GM19025 (cell line): Measurements from ENCODE around the gene PCCA.
"Not testable (repeated sequence)": the region's sequence is repeated elsewhere in the genome, so short reads cannot be mapped to it uniquely, and the experiment has no call there.

ENCODE experiments used
- ATAC-seq: cut with Tn5 transposase; IDR thresholded peaks from one replicate; pipeline ENCODE4 v1.9.1; 2021; ENCODE audit warnings: mild to moderate bottlenecking, low read depth, moderate library complexity; ENCODE audit not compliant: unreplicated experiment

The PCCA gene

DNA sequence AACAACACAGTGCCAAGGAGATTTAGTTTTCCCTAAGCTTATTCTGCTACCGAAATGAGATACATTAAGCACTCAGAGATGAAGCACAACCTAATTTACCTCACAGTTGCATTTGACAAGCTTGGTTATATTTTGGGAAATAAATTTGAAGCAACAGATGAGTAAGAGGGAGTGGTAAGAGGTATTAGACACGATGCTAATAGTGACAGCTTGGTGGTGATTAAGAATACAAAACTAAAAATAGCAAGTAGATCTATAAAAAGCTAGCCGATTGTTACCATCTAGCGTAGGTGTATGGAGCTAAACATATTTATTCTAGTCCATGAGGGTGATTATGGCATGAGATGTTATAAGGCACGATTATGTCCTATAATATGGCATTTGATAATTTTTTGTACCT lies 208.5 kb downstream of the PCCA start:
- no peak for ATAC-seq

DNA sequence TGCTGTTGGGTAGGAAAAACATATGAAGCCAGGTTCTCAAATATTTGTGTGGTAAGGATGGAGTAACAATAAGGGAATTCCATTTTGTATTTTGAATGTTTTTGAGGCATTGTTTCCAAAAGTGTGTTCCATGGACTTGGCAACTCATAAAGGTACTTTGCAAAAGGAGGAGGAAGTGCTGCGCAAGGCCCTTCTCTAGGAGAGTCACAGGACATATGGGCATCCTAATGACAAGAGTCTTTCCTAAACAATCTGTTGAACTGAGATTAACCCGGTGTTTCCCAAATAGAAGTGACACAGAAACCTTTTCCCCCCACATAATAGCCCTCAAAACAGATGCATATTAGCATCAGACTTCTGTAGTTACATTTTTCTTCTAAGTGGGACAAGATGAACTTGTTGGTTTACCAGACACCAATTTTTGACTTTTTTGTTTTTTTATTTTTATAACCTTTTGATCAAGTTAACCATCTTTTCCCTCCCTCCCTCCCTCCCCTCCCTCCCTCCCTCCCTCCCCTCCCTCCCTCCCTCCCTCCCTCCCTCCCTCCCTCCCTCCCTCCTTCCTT lies 209.3 kb downstream of the PCCA start:
- ATAC-seq, result no peak

DNA sequence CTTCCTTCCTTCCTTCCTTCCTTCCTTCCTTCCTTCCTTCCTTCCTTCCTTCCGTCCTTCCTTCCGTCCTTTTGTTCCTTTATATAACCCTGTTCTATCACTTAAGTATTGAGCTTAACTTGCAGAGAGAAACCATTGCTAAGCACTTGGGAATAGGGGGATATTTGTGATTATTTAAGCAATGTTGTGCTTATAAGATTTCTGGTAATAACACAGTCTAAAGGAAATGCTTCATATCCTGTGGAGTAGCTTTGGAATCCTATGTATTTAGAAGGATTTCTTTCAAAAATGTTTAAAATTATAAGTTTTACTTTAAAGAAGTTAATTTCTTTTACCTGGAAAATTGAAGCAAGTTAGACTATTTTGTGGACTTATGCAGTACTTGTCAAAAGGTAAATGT lies 209.8 kb downstream of the PCCA start:
- no peak for ATAC-seq

DNA sequence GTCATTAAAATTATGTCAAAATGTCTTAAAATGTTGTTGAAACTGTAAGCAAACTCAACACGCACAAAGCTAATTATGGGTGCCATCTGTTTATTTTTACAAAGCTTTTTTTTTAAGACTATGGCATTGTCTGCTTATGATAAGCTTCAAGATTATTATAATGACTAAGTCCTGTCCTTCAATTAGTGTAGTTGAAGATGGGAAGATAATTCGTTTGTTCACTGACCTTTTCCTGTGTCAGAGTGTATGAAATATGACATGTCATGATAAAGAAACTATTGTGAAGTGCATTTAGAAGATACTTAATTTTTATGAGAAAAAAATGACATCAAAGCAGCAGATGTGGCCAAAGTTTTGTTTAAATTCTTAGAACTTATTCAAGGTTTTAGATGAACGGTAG lies 211.3 kb downstream of the PCCA start:
- no peak for ATAC-seq

DNA sequence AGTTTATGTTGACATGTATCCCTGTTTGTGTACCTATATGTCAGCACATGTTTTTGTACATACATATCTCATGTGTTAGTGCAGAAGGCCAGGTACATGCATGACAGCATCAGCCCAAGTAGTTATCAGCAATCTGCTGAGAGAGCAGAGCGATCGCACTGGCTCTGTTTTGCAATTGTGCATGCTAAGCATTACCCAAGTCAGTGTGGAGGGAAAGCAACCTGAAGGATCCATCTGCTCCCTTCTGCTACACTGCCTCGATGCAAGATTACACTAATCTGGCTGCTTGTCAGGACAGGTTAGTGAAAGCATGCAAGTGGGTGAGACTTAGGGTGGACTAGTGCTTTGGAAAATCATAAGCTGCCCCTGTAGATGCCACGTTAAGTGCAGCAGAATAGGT lies 211.8 kb downstream of the PCCA start:
- ATAC-seq, result no peak

DNA sequence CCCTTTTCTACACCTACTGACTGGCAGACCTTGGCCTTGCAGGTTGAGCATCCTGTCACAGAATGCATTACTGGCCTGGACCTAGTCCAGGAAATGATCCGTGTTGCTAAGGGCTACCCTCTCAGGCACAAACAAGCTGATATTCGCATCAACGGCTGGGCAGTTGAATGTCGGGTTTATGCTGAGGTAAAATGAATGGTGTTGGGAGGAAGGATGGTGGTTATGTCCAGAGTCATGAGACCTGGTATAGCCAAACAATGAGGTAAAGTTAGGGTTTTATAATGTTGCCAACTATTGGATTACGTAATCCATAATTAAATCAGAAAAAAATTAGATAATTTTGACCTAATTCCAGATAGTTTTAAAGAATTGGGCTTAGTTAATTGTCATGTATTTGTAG lies 212.5 kb downstream of the PCCA start:
- ATAC-seq, result no peak

DNA sequence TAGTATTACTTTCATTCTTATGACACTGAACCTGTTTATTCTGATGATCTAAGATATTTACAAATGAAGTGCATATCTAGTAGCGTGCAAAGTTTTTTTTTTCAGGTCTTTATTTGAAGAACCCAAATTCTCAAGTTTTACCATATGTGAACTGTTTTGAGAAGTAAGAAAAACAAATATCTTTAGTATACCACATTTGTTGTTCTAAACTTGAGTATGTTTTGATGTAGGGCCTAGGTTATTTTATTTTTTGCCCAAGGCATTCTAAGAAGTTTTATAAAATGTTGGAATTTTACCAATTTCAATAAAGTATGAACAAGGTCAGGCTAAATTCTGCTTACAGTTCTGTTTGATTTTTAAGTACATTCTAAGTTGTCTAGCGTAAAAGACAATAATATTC lies 213.5 kb downstream of the PCCA start:
- no peak for ATAC-seq

DNA sequence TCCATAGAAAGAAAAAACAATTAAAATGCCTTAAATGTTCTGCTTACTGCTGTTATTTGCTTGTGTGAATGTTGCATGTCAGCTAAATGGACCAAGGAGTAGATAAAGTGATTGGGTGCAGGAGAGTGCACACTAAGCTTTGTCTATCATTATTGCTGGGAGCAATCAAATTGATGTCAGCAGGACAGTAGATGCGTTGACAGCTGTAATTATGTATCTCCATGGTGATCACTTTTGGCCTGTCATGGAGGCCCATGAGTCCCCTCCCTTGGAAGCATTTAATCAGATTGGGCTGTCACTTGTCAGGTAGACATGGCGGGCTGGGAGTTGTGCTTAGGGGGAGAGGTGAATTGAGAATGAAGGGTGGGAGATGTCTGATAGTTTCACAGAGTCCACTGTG lies 215.3 kb downstream of the PCCA start:
- ATAC-seq, result no peak

DNA sequence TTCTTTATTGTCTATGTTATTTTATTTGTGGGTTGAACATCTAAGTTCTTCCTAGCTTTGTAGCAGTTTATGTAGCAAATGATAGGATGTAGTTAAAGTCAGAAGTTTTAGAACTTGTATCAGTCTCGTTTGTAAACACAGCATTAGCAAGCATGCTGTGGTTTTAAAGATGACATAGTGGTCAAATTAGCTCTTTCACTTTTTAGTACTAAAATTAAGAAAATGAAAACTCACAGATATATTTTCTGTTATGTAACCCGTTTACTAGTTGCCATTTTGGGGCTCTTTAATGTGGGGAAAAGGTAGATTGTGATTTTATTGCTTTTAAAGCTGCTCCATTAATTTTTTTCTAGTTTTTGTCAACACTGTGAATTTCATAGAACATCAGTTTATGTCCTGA lies 216.5 kb downstream of the PCCA start:
- ATAC-seq, result no peak

DNA sequence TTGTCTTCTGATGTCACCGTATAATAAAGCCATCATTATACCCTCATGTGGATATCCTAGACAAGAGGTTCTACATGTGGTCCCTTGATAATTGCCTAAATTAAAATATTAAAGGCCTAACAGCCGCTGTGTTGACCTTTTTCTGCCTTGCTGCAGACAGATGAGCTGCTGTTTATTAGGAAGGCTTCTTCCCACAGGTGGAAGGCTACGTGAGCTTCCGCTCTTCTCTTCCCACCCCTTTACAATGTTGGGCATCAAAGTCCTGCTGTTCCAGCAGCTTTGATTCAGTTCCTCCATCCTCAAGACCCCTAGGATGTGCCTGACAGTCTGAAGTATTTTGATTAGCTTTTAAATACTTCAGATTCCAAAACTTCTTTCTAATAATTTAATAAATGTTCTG lies 217.1 kb downstream of the PCCA start:
- ATAC-seq, result no peak

DNA sequence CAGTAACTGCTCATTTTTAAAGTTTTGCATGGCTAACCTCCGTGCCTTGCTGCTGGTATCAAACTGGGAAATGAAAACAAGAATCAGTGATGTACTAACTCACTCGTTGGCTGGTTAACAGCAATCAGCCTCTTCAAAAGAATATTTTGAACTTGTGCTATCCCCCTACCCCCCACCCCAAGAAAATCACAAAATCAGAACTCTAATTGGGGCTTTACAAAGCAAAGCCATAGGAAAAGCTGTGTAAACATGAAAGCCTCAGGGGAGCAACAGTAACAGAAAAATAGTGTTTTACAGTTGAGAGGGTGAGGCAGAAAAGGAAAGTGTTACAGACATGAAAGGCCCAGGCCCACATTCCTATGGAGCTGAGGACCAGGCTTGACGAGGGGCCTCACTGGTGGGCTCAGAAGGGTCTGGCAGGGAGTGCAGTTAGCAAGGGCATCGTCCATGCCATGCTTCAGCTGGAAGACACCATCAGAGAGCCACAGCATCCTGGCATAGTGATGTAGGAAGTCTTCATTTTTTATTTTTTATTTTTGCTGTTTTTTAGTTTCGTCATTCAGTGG lies 217.6 kb downstream of the PCCA start:
- ATAC-seq, result no peak

DNA sequence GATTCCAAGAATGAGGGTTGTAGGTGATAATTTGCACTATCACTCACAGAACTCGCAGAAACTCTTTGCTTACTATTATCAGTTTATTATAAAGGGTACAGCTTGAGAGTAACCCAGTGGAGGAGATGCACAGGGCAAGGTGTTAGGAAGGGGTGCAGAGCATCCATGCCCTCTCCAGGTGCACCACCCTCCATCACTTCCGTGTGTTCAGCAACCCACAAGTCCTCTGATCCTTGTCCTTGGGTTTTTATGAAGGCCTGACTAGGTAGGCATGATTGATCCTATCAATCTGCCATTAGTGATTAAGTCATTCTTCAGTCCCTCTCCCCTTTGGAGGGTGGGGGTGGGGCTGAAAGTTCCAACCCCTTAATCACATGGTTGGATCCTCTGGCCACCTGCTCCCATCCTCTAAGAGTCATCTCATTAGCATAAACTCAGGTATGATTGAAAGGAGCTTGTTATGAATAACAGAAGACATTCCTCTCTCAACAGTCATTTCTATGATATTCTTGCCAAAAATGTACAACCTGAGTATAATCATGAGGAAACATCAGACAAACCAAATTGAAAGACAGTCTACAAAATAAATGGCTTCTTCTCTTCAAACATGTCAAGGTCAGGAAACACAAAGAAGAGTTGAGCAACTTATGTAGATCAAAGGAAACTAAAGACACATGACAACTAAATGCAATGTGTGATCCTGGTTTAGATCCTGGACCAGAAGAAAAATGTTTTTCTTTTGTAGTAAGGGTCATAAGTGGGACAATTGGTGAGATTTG lies 225.4 kb downstream of the PCCA start:
- no peak for ATAC-seq

DNA sequence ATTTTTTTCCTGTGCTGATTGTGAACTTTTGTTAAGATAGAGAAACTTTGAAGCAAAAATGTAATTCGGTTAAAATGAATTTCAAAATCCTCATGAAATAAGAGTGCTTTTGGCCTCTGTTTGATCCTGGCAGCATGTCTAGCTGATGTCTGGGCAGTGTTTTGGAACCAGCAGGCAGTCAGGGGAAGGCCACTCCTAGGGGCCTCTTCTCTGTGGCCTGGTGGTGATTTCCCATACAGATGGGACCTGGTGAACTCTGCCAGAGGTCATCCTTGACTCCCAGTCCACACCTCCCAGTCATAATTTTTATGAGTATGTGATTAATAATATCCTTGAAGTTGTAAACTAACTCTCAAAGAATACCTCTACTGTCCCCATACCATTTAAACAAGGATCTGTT lies 226.6 kb downstream of the PCCA start:
- ATAC-seq, result no peak

DNA sequence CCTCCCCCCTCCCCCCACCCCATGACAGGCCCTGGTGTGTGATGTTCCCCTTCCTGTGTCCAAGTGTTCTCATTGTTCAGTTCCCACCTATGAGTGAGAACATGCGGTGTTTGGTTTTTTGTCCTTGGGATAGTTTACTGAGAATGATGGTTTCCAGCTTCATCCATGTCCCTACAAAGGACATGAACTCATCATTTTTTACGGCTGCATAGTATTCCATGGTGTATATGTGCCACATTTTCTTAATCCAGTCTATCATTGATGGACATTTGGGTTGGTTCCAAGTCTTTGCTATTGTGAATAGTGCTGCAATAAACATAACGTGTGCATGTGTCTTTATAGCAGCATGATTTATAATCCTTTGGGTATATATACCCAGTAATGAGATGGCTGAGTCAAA lies 229.6 kb downstream of the PCCA start:
- not testable (repeated sequence) for ATAC-seq

DNA sequence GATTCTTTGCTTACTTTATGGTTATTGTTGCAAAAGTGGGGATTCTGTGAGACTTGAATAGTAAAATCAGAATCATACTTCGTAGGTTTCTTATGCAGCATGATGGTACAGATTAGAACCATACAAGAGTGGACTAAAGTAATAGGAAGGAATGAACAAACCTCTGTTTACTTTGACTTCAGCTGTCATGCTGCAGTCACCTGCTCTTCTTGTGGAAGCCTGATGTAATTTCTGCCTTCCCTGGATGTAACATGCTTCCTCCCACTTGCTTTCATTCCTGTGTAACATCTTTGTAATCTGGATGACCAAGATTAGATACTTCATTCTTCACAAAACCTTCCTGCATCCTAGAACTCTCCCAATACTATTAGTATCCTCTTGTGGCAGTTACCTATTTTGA lies 235.0 kb downstream of the PCCA start:
- no peak for ATAC-seq

DNA sequence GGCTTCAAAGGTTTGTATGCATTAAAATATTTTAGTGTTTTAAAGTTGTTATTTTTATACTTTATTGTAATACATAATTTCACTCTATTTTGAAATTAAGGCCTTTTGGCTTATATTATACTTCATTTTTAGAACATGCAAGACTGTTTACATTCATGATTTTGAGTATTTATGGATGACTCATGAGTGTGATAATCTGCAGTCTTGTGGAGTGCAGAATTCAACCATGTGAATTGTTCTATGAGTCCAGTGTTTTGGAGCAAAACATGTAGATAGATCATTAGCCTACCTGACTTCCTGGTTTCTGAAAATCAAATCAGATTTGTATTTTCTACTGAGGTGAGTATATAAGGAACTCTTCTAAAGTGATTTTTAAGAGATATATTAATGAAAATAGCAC lies 241.8 kb downstream of the PCCA start:
- ATAC-seq, result no peak

DNA sequence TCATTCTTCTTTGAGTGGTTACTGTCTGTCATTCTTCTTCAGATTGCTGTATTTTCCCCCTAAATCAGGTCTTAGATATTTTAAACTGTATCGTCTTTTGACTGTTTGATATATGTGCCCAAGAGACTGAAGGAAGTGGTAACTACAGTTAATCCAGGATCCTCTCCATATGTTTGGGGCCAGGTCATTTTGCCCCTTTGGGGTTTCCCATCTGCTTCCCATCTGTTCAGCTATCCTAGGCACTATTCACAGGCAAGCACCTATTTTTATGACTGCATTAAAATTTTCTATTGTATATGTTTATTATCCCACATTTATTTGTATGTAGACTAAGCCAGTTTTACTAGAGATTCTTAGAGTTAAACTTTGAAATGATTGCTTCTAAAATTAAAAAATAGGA lies 244.2 kb downstream of the PCCA start:
- ATAC-seq, result no peak

DNA sequence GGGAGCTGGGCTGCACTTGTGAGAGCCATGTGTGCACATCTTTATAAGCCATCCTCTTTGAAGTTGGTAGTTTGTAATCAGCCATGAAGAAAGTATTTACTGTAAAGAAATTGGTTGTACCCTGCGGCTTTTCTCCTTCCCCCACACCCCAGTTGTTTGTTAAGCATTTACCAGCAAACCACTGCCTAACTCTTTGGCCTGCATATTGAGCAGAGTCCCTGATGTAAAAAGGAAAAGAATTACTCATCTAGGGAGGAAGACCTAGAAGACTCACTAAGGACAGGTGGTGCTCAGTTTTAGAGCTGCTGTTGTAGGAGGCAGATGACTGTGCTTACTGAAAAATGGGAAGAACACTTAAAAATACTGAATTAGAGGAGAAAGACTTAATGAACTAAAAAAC lies 245.3 kb downstream of the PCCA start:
- no peak for ATAC-seq

DNA sequence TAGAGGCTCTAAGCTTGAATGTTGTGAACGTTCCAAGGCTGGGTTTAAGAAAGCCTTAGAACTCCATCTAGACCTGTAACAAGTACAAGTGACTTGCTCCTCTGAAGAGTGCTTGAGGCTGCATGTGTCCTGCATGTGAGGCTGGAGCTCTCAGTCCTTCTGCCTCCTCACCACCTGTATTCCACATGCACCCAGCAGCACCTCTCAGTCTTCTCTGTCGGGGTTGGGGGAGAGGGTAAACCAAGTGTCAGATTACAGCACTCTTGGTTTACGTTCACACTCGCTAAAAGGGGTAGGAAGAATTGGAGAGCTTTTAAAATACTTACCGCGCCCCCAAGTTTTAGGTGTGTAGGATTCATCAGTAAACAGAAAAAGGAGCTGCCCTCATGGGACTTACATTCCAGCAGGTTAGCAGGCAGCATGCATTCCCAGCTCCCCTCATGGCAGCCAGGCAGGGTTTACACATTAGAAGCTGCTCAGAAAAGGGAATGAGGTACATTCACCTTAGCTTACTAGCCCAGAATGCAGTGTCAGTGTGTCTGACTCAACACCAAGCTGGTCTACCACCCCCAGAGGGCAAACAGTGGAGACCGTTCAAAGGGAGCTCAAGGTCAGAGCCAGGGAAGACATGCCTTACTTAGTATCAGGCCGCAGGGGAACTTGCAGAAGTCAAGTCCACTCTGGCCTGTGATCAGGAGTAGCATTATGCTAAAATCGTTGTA lies 248.1 kb downstream of the PCCA start:
- ATAC-seq, result no peak

DNA sequence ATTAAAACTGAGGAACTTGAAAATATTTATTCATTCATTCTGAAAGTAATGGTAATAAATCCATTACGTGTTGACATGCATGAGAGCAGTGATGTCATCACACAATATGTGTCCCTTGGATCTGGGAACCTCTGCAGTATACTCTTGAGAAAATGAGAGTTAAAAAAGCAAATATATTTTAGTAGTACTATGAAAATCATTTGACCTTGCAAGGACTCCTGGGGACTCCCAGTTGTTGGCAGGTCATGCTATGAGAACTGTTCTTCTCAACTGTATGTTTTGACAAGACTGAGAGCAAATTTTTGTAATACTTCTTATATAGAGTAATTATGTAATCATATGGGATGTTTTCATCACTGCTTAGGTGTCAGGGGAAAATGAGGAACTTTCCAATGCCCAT lies 249.4 kb downstream of the PCCA start:
- ATAC-seq, result no peak

DNA sequence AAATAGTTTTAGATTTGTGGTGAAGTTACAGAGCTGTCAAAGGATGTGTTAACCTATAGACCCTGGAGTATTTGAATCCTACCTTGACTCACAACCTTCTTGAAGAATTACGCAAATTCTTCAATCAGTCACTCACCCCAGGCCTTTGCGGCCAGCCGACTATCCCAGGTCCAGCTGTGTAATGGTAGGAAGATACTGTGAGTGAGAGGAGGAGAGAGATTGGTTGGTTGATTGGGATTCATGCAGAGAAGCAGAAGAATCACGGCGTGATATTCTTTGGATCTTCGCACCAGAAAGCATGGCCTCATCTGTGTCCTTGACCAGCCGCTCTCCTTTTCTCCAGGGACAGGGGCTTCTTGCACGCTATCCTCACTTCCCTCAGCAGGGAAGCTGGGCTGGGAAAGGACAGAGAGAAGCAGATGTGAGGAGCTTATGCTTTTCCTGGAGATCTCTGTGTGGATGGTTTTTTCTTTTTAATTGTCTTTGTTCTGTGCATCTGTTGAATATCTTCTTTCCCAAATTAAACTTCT lies 250.6 kb downstream of the PCCA start:
- no peak for ATAC-seq
